WTC11 (cell line): ENCODE measurements around the gene MAGEC1.

Source experiments
- AFF4 ChIP-seq: sonication (generic); formaldehyde crosslinking; IDR thresholded peaks from 2 replicates; pipeline ENCODE4 v1.8.1; 2023; ENCODE audit warnings: mild to moderate bottlenecking, missing genetic modification reagents, borderline replicate concordance
- ATF2 ChIP-seq: sonication (generic); formaldehyde crosslinking; IDR thresholded peaks from 2 replicates; pipeline ENCODE4 v1.8.1; 2022; ENCODE audit warnings: low read depth, missing genetic modification reagents, borderline replicate concordance
- ELF4 ChIP-seq: sonication (generic); formaldehyde crosslinking; IDR thresholded peaks from 2 replicates; pipeline ENCODE4 v1.8.1; 2022; ENCODE audit warnings: low read depth, mild to moderate bottlenecking, moderate library complexity, missing genetic modification reagents
- ESRRA ChIP-seq: sonication (generic); formaldehyde crosslinking; IDR thresholded peaks from 2 replicates; pipeline ENCODE4 v1.8.1; 2022; ENCODE audit warnings: mild to moderate bottlenecking, missing genetic modification reagents, borderline replicate concordance
- FOXJ3 ChIP-seq: sonication (generic); formaldehyde crosslinking; IDR thresholded peaks from 2 replicates; pipeline ENCODE4 v1.9.0; 2021; ENCODE audit warnings: missing genetic modification reagents, mild to moderate bottlenecking, borderline replicate concordance
- JUN ChIP-seq: sonication (generic); formaldehyde crosslinking; IDR thresholded peaks from 2 replicates; pipeline ENCODE4 v1.8.0; 2023; ENCODE audit warnings: mild to moderate bottlenecking, missing genetic modification reagents
- NFE2L1 ChIP-seq: sonication (generic); formaldehyde crosslinking; IDR thresholded peaks from 2 replicates; pipeline ENCODE4 v1.8.1; 2023; ENCODE audit warnings: missing genetic modification reagents
- NR2C2 ChIP-seq: sonication (generic); formaldehyde crosslinking; IDR thresholded peaks from 2 replicates; pipeline ENCODE4 v1.8.0; 2022; ENCODE audit warnings: mild to moderate bottlenecking, missing genetic modification reagents
- TP53 ChIP-seq: sonication (generic); formaldehyde crosslinking; IDR thresholded peaks from 2 replicates; pipeline ENCODE4 v1.8.1; 2023; ENCODE audit warnings: mild to moderate bottlenecking, missing genetic modification reagents
- ZNF232 ChIP-seq: sonication (generic); formaldehyde crosslinking; IDR thresholded peaks from 2 replicates; pipeline ENCODE4 v1.8.0; 2022; ENCODE audit warnings: mild to moderate bottlenecking, missing genetic modification reagents
- TF ChIP-seq, protein P1 (sequence below): fragments of 200-600 bp; IDR thresholded peaks from 2 replicates; pipeline ENCODE4 v1.8.0; 2022; ENCODE audit warnings: antibody characterized with exemption
- TF ChIP-seq, protein P2 (sequence below): sonication (generic); formaldehyde crosslinking; IDR thresholded peaks from 2 replicates; pipeline ENCODE4 v1.8.0; 2022; ENCODE audit warnings: mild to moderate bottlenecking, missing genetic modification reagents
- TF ChIP-seq, protein P3 (sequence below): sonication (generic); formaldehyde crosslinking; IDR thresholded peaks from 2 replicates; pipeline ENCODE4 v1.8.1; 2022; ENCODE audit warnings: mild to moderate bottlenecking, moderate library complexity, missing genetic modification reagents
- TF ChIP-seq, protein P4 (sequence below): sonication (generic); formaldehyde crosslinking; IDR thresholded peaks from 2 replicates; pipeline ENCODE4 v1.8.1; 2023; ENCODE audit warnings: mild to moderate bottlenecking, missing genetic modification reagents, moderate library complexity

DNA sequence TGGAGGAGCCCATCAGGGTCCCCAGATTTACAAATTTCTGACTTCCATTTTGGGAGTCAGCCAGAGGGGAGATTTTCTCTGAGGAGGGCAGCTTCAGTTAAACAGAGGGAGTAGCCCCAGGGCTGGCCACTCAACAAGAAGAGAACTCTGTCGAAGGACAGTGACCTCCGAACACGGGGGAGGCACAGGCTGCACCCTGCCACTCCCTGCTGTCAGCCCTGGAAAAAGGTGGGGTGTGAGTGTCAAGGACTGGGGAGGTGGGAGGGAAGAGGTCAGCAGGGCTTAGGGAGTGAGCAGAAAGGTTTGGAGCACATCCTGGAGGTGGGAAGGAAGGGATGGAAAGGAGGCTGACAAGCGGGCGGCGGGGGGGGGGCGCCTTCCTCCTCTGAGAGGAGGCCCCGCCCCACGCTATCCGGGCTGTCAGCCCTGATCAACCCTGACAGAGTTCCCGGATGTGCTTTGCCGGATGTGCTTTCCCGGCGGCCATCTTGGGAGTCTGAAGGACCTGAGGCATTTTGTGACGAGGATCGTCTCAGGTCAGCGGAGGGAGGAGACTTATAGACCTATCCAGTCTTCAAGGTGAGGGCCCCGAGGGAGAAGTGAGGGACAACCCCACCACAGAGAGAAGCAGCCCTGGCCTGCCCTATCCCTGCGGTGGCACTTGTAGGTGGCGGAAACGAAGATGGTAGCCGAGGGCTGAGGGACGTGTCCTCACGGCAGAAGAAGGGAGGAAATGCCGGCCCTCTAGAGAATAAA lies at the start of gene MAGEC1:
- TF ChIP-seq, protein P1, sequence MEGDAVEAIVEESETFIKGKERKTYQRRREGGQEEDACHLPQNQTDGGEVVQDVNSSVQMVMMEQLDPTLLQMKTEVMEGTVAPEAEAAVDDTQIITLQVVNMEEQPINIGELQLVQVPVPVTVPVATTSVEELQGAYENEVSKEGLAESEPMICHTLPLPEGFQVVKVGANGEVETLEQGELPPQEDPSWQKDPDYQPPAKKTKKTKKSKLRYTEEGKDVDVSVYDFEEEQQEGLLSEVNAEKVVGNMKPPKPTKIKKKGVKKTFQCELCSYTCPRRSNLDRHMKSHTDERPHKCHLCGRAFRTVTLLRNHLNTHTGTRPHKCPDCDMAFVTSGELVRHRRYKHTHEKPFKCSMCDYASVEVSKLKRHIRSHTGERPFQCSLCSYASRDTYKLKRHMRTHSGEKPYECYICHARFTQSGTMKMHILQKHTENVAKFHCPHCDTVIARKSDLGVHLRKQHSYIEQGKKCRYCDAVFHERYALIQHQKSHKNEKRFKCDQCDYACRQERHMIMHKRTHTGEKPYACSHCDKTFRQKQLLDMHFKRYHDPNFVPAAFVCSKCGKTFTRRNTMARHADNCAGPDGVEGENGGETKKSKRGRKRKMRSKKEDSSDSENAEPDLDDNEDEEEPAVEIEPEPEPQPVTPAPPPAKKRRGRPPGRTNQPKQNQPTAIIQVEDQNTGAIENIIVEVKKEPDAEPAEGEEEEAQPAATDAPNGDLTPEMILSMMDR: no peak
- TF ChIP-seq ELF4 (CRISPR knock-in tag) (no peak), AFF4 (CRISPR knock-in tag) (no peak), ESRRA (CRISPR knock-in tag) (no peak), ZNF232 (no peak), ATF2 (CRISPR knock-in tag) (no peak), NFE2L1 (CRISPR knock-in tag) (no peak), JUN (CRISPR knock-in tag) (no peak), NR2C2 (CRISPR knock-in tag) (no peak), TP53 (CRISPR knock-in tag) (no peak), FOXJ3 (CRISPR knock-in tag) (no peak)
- TF ChIP-seq, protein P2, sequence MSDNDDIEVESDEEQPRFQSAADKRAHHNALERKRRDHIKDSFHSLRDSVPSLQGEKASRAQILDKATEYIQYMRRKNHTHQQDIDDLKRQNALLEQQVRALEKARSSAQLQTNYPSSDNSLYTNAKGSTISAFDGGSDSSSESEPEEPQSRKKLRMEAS (CRISPR knock-in tag): no peak
- TF ChIP-seq, protein P3, sequence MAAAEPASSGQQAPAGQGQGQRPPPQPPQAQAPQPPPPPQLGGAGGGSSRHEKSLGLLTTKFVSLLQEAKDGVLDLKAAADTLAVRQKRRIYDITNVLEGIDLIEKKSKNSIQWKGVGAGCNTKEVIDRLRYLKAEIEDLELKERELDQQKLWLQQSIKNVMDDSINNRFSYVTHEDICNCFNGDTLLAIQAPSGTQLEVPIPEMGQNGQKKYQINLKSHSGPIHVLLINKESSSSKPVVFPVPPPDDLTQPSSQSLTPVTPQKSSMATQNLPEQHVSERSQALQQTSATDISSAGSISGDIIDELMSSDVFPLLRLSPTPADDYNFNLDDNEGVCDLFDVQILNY (CRISPR knock-in tag): no peak
- TF ChIP-seq, protein P4, sequence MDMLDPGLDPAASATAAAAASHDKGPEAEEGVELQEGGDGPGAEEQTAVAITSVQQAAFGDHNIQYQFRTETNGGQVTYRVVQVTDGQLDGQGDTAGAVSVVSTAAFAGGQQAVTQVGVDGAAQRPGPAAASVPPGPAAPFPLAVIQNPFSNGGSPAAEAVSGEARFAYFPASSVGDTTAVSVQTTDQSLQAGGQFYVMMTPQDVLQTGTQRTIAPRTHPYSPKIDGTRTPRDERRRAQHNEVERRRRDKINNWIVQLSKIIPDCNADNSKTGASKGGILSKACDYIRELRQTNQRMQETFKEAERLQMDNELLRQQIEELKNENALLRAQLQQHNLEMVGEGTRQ: no peak
